NT2/D1 (cell line): ENCODE results near the gene CYSRT1.

Source experiments
- DNase-seq: peaks from one replicate; pipeline ENCODE4 v3.0.0-alpha.2; 2011; ENCODE audit warnings: low read depth, low spot score
- H3K27me3 ChIP-seq: 2 replicates; pipeline ENCODE4 v1.6.0; 2011; ENCODE audit warnings: mild to moderate bottlenecking; ENCODE audit not compliant: insufficient read length, insufficient read depth
- H3K36me3 ChIP-seq: 2 replicates; pipeline ENCODE4 v1.6.1; 2011; ENCODE audit warnings: mild to moderate bottlenecking, low read length, mixed read lengths; ENCODE audit not compliant: insufficient read depth, insufficient read length
- H3K4me1 ChIP-seq: 2 replicates; pipeline ENCODE4 v1.5.1; 2011; ENCODE audit not compliant: insufficient read depth, insufficient read length
- H3K4me3 ChIP-seq: 2 replicates; pipeline ENCODE4 v1.5.1; 2011; ENCODE audit warnings: low read depth; ENCODE audit not compliant: insufficient read length
- H3K9ac ChIP-seq: 2 replicates; pipeline ENCODE4 v1.6.0; 2011; ENCODE audit warnings: low read depth; ENCODE audit not compliant: insufficient read length
- H3K9me3 ChIP-seq: 2 replicates; pipeline ENCODE4 v1.5.1; 2011; ENCODE audit warnings: mild to moderate bottlenecking, low read length; ENCODE audit not compliant: insufficient read depth
- SUZ12 ChIP-seq: IDR thresholded peaks from 2 replicates; pipeline ENCODE4 v1.6.1; 2011; ENCODE audit not compliant: insufficient read length, insufficient read depth; ENCODE audit errors: extremely low read depth
- YY1 ChIP-seq: IDR thresholded peaks from 2 replicates; pipeline ENCODE4 v1.6.1; 2011; ENCODE audit not compliant: insufficient read length, insufficient read depth
- ZNF274 ChIP-seq: IDR thresholded peaks from 2 replicates; pipeline ENCODE4 v1.6.1; 2011; ENCODE audit warnings: mild to moderate bottlenecking, low read depth, low read length

The CYSRT1 gene

DNA sequence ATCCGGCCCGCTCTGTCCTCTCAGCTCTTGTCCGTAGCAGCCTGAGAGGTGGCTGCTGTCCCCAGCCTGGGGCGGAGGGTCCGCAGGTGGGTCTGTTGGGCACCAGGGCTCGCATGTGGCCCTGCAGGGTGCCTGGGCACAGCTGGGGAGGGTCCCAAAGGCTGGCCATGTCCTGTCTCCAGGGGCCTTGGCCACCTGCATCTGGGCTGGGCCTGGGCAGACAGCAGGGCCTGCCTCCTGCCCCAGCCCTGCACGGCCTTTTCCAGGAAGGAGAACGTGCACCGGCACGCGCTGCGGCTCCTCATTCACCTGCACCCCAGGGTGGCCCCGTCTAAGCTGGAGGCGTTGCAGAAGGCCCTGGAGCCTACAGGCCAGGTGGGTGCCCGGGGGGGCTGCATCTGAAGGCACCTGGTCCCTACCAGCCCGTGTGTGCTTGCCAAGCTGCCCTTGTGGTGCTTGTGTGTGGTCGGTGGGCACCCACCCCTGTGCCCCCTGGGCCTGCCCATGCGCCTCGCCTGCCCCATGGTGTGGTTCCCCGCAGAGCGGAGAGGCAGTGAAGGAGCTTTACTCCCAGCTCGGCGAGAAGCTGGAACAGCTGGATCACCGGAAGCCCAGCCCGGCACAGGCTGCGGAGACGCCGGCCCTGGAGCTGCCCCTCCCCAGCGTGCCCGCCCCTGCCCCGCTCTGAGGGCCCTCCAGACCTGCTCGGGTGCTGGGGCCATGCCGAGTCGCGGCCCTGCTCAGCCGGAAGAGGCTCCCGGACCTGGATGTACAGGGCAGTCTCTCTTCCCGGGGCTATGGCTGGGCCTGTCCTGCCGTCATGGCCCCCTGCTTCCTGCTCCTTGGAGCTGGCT is 47.5 kb downstream of the CYSRT1 start:
- Histone ChIP-seq H3K9ac (no peak overlapping the region), H3K9me3 (no peaks in the 10 kb centered on the region), H3K36me3 (peaks cover 70% of the 10 kb centered on the region), H3K4me3 (no peak overlapping the region), H3K4me1 (peaks cover 42% of the 10 kb centered on the region), H3K27me3 (no peaks in the 10 kb centered on the region)
- TF ChIP-seq YY1 (no peak), ZNF274 (no peak), SUZ12 (no peak)
- DNase-seq, result no peak

GRCh38 chr9:137273095-137273490 is 48.1 kb downstream of the CYSRT1 start:
- peaks cover 64% of the 10 kb centered on the region for H3K36me3 ChIP-seq
- H3K4me1 ChIP-seq, result peaks cover 42% of the 10 kb centered on the region
- H3K9ac ChIP-seq, result no peak overlapping the region
- no peak overlapping the region for H3K4me3 ChIP-seq
- TF ChIP-seq ZNF274 (no peak), SUZ12 (no peak), YY1 (no peak)
- DNase-seq, result no peak
- no peaks in the 10 kb centered on the region for H3K9me3 ChIP-seq
- no peaks in the 10 kb centered on the region for H3K27me3 ChIP-seq

GRCh38 chr9:137273611-137274320 is 48.8 kb downstream of the CYSRT1 start:
- DNase-seq, result no peak
- no peaks in the 10 kb centered on the region for H3K27me3 ChIP-seq
- H3K9ac ChIP-seq, result peak overlapping the region; percentile 36
- H3K4me1 ChIP-seq, result peaks cover 41% of the 10 kb centered on the region
- TF ChIP-seq YY1 (no peak), ZNF274 (no peak), SUZ12 (no peak)
- H3K4me3 ChIP-seq, result no peak overlapping the region
- peaks cover 62% of the 10 kb centered on the region for H3K36me3 ChIP-seq
- H3K9me3 ChIP-seq, result peaks cover 3% of the 10 kb centered on the region; the same call in 1 of the 2 replicates

DNA sequence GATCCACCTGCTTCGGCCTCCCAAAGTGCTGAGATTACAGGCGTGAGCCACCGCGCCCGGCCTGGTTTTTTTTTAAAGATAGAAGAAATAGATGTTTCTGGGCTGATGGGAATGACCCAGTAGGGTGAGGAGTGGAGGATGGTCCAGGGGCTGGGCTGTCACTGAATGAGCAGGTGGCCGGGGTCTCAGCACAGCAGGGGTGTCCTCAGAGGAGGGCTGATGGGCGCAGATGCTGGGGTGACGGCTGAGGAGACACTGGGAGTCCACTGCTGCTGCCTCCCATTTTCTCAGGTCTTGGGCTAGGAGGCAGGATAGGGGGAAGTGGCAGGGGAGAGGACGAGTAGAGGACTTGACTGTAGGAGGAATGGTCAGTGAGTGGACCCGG is 50.2 kb downstream of the CYSRT1 start:
- DNase-seq, result no peak
- TF ChIP-seq YY1 (no peak), ZNF274 (no peak), SUZ12 (no peak)
- Histone ChIP-seq H3K27me3 (no peaks in the 10 kb centered on the region), H3K4me3 (no peak overlapping the region), H3K36me3 (peaks cover 61% of the 10 kb centered on the region), H3K4me1 (peaks cover 48% of the 10 kb centered on the region), H3K9me3 (peaks cover 14% of the 10 kb centered on the region; the same call in 1 of the 2 replicates), H3K9ac (peak overlapping the region; percentile 80)
